Head of caudate nucleus (tissue), 42 donors: ENCODE data around the gene PRSS22.
A peak's percentile ranks its signal among the peaks of the same experiment; 100 is the strongest.

Source experiments
- DNase-seq, 42 donors: peaks; one replicate each; pipeline versions ENCODE4 v3.0.0 to v3.0.0-alpha.2; 2020 to 2021; ENCODE audit warnings: mixed read lengths in 7 of 42
- intact Hi-C: fragments of 100-400 bp; cut with DNase I; formaldehyde crosslinking; loops from one replicate; pipeline ENCODE4 v1.15.0; 2022

The PRSS22 gene

GRCh38 chr16:2882650-2883457 lies 24.9 kb upstream of the PRSS22 start, which contains the start of gene FLYWCH2:
TSS of gene FLYWCH2 (plus strand) at chr16:2883215. CDS start at chr16:2896450, 13,235 bp downstream.
- intact Hi-C loops = loop anchor here (1.0 kb wide), 1 partner anchor 22 kb away; no protein-coding TSS in a partner anchor

GRCh38 chr16:2881783-2882649 lies 24.0 kb upstream of the PRSS22 start:
- peak in 28 of 42 donors; percentile 14 to 67 (median 37) for DNase-seq
- intact Hi-C loops = loop anchor here (1.0 kb wide), 1 partner anchor 23 kb away; no protein-coding TSS in a partner anchor

More at GRCh38 chr16:2882650-2883457, 24.9 kb upstream of the PRSS22 start, which contains the start of gene FLYWCH2:
- DNase-seq = peak; percentile 97 to 100 (median 99)

- DNase-seq = no peak
- intact Hi-C loops = no loop called here
These were observed 22.0 kb upstream of the PRSS22 start for GRCh38 chr16:2879854-2880508.

- peak; percentile 30 to 90 (median 79) for DNase-seq
- intact Hi-C loops = loop anchor here (5.0 kb wide), 1 partner anchor 52 kb away; no protein-coding TSS in a partner anchor
These were observed 17.0 kb upstream of the PRSS22 start for GRCh38 chr16:2874912-2875362.

GRCh38 chr16:2874032-2874911 lies 16.3 kb upstream of the PRSS22 start:
- intact Hi-C loops = loop anchor here (5.0 kb wide), 1 partner anchor 53 kb away; no protein-coding TSS in a partner anchor
- DNase-seq = no peak

GRCh38 chr16:2871926-2872325 lies 14.0 kb upstream of the PRSS22 start:
- no peak for DNase-seq

GRCh38 chr16:2867987-2868789 lies 10.2 kb upstream of the PRSS22 start:
- DNase-seq = peak; percentile 88 to 98 (median 94)
- intact Hi-C loops = loop anchor here (10.0 kb wide), 1 partner anchor 83 kb away; the partner anchor contains the start of gene PRSS33

More at GRCh38 chr16:2871926-2872325, 14.0 kb upstream of the PRSS22 start:
- intact Hi-C loops = loop anchor here (5.0 kb wide), 1 partner anchor 55 kb away; no protein-coding TSS in a partner anchor

GRCh38 chr16:2867661-2867986 lies 9.7 kb upstream of the PRSS22 start:
- intact Hi-C loops = loop anchor here (10.0 kb wide), 1 partner anchor 83 kb away; the partner anchor contains the start of gene PRSS33

GRCh38 chr16:2866431-2866830 lies 8.5 kb upstream of the PRSS22 start:
- intact Hi-C loops = loop anchor here (10.0 kb wide), 1 partner anchor 82 kb away; the partner anchor contains the start of gene PRSS33
- DNase-seq = peak in 1 of 42 donors; percentile 10

More at GRCh38 chr16:2867661-2867986, 9.7 kb upstream of the PRSS22 start:
- DNase-seq = no peak

GRCh38 chr16:2865651-2866050 lies 7.7 kb upstream of the PRSS22 start:
- DNase-seq = no peak
- intact Hi-C loops = loop anchor here (10.0 kb wide), 1 partner anchor 81 kb away; the partner anchor contains the start of gene PRSS33

GRCh38 chr16:2860826-2861567 lies 3.0 kb upstream of the PRSS22 start:
- intact Hi-C loops = loop anchor here (10.0 kb wide), 1 partner anchor 76 kb away; the partner anchor contains the start of gene PRSS33
- peak in 1 of 42 donors; percentile 24 for DNase-seq

GRCh38 chr16:2859686-2860265 lies 1.8 kb upstream of the PRSS22 start:
- DNase-seq = no peak
- intact Hi-C loops = loop anchor here (10.0 kb wide), 1 partner anchor 75 kb away; the partner anchor contains the start of gene PRSS33

GRCh38 chr16:2858245-2859025 lies 465 bp upstream of the PRSS22 start:
- DNase-seq = peak in 1 of 42 donors; percentile 22
- intact Hi-C loops = no loop called here

- DNase-seq = no peak
- intact Hi-C loops = no loop called here
These were observed 1.1 kb downstream of the PRSS22 start for GRCh38 chr16:2856686-2857450.
